ENCODE data around the gene MOGAT3. TPM values are rescaled to one million over a fixed set of nuclear protein-coding genes. Genes with fewer than 3 reads are reported as not detected.

Gene MOGAT3, protein sequence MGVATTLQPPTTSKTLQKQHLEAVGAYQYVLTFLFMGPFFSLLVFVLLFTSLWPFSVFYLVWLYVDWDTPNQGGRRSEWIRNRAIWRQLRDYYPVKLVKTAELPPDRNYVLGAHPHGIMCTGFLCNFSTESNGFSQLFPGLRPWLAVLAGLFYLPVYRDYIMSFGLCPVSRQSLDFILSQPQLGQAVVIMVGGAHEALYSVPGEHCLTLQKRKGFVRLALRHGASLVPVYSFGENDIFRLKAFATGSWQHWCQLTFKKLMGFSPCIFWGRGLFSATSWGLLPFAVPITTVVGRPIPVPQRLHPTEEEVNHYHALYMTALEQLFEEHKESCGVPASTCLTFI
- not detected for polyA plus RNA-seq (2013, experiment 1 of 4)
- polyA plus RNA-seq (2013, experiment 2 of 4) = not detected
- not detected for polyA plus RNA-seq (2013, experiment 3 of 4)
- polyA plus RNA-seq (2013, experiment 4 of 4) = not detected

DNA sequence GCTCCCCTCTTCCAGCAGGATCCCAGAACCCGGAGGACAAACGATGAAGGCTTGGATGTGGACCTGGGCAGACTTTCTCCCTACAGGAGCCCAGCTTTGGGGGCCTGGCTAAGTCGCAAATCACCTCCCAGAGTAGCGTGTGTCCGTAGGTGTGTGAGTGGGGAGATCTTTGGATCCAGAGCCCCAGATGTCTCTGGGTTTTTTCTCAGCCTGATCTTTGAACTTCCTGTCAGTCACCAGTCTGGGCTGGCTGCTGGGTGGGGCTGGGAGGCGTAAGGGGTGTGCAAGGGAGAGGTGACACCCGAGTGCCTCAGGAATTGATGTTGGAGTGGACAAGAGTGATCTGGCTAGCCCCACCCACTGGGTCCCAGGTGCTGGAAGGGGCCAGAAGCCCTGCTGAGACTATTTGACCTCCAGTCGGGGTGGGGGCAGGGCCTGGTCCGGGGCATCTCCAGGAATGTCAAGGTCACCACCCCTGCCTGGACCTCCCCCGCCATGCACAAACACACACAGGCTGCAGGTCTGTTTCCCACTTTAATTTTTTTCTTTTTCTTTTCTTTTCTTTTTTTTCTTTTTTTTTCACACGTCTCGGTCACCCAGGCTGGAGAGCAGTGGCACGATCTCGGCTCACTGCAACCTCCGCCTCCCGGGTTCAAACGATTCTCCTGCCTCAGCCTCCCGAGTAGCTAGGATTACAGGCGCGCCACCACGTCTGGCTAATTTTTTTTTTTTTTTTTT, at the start of gene MOGAT3:
MOGAT3 (minus strand) TSS at position 175 of the 738 bp plus-strand sequence. CDS start 182 bp downstream, outside the sequence.
- H3K27me3 ChIP-seq (ENCODE audit: control insufficient read depth, insufficient read depth, low read length, poor library complexity, severe bottlenecking) = peaks cover 36% of the 10 kb centered on the region
- 65% methylated on average over 21 of the region's 21 CpGs for WGBS, 2 experiments
- no peak within 1 kb of the TSS for H3K27ac ChIP-seq (ENCODE audit: insufficient read depth, low read depth, low read length, poor library complexity, severe bottlenecking)
- H3K4me3 ChIP-seq (ENCODE audit: insufficient read depth, low read depth, low read length) = no peak within 1 kb of the TSS
- no peaks in the 10 kb centered on the region for H3K36me3 ChIP-seq (ENCODE audit: control insufficient read depth, insufficient read depth, low read length)
- H3K4me1 ChIP-seq (ENCODE audit: control insufficient read depth, insufficient read depth, low read length) = no peaks in the 10 kb centered on the region
- H3K9me3 ChIP-seq (ENCODE audit: control insufficient read depth, low read length) = no peaks in the 10 kb centered on the region

DNA sequence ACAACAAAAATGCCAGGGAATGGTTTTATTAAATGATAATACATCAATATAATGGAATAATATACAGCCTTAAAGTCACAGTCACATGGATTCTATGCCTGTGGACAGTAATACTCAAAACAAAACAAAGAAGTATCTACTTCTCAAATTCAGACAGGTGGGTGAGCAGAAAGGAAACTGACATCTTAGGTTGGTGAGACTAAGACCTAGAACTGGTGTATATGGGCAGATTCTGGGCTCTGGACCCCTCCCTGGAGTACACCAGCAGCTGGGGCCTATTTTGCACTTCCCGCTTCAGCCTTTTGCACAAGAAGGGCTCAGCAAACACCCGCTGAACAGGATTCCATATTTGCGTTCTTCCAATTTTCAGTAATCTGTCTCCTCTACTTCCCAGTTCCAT, 49.5 kb upstream of the MOGAT3 start:
- Histone ChIP-seq H3K27ac (ENCODE audit: insufficient read depth, low read depth, low read length, poor library complexity, severe bottlenecking) (no peak overlapping the region), H3K9me3 (ENCODE audit: control insufficient read depth, low read length) (no peaks in the 10 kb centered on the region), H3K4me3 (ENCODE audit: insufficient read depth, low read depth, low read length) (no peak overlapping the region), H3K36me3 (ENCODE audit: control insufficient read depth, insufficient read depth, low read length) (no peaks in the 10 kb centered on the region), H3K27me3 (ENCODE audit: control insufficient read depth, insufficient read depth, low read length, poor library complexity, severe bottlenecking) (no peaks in the 10 kb centered on the region), H3K4me1 (ENCODE audit: control insufficient read depth, insufficient read depth, low read length) (peaks cover 5% of the 10 kb centered on the region)
- 95 to 97% methylated on average over 3 of the region's 3 CpGs for WGBS, 2 experiments

DNA sequence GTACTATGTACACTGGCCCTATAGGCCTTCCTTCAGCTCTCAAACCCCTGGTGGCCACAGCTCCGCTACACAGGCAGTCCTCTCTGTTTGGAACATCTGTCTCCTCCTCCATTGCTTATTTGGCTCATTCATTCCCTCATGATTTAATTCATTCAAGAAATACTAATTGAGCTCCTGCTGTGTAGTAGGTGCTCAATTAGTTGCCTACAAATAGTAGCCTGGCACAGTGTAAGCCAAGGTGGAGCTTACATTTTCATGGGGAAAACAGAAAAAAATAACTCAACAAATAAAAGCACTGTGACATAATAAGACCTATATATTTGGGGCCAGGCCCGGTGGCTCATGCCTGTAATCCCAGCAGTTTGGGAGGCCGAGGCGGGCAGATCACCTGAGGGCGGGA, 47.4 kb upstream of the MOGAT3 start:
- Histone ChIP-seq H3K27ac (ENCODE audit: insufficient read depth, low read depth, low read length, poor library complexity, severe bottlenecking) (no peak overlapping the region), H3K36me3 (ENCODE audit: control insufficient read depth, insufficient read depth, low read length) (no peaks in the 10 kb centered on the region), H3K4me3 (ENCODE audit: insufficient read depth, low read depth, low read length) (no peak overlapping the region), H3K9me3 (ENCODE audit: control insufficient read depth, low read length) (no peaks in the 10 kb centered on the region), H3K27me3 (ENCODE audit: control insufficient read depth, insufficient read depth, low read length, poor library complexity, severe bottlenecking) (no peaks in the 10 kb centered on the region), H3K4me1 (ENCODE audit: control insufficient read depth, insufficient read depth, low read length) (peaks cover 5% of the 10 kb centered on the region)
- WGBS, 2 experiments = 89% methylated on average over 5 of the region's 5 CpGs

DNA sequence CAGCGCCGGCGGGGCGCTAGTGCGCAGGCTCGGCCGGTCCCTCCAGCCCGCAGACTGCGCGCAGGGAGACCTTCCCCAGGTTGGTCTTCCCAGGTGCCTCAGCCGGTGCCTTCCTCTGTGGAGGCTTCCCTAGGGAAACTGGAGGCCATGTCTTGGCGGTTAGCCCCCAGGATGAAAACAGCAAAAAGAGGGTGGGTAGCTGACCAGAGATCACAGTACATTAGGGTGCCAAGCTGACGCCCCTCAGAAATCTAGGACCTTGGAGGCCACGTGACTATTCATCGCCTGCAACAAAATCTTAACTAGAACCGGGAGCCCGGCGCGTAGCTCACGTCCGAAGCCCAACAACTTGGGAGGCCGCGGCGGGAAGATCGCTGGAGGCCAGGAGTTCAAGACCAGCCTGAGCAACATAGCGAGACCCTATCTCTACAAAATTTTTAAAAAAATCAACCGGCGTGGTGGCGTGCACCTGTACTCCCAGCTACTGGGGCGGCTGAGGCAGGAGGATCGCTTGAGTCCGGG, 44.4 kb upstream of the MOGAT3 start:
- Histone ChIP-seq H3K4me1 (ENCODE audit: control insufficient read depth, insufficient read depth, low read length) (no peaks in the 10 kb centered on the region), H3K36me3 (ENCODE audit: control insufficient read depth, insufficient read depth, low read length) (no peaks in the 10 kb centered on the region), H3K27me3 (ENCODE audit: control insufficient read depth, insufficient read depth, low read length, poor library complexity, severe bottlenecking) (no peaks in the 10 kb centered on the region), H3K27ac (ENCODE audit: insufficient read depth, low read depth, low read length, poor library complexity, severe bottlenecking) (no peak overlapping the region), H3K4me3 (ENCODE audit: insufficient read depth, low read depth, low read length) (peak overlapping the region; percentile 100), H3K9me3 (ENCODE audit: control insufficient read depth, low read length) (no peaks in the 10 kb centered on the region)
- WGBS, 2 experiments = 53 to 55% methylated on average over 32 of the region's 32 CpGs

DNA sequence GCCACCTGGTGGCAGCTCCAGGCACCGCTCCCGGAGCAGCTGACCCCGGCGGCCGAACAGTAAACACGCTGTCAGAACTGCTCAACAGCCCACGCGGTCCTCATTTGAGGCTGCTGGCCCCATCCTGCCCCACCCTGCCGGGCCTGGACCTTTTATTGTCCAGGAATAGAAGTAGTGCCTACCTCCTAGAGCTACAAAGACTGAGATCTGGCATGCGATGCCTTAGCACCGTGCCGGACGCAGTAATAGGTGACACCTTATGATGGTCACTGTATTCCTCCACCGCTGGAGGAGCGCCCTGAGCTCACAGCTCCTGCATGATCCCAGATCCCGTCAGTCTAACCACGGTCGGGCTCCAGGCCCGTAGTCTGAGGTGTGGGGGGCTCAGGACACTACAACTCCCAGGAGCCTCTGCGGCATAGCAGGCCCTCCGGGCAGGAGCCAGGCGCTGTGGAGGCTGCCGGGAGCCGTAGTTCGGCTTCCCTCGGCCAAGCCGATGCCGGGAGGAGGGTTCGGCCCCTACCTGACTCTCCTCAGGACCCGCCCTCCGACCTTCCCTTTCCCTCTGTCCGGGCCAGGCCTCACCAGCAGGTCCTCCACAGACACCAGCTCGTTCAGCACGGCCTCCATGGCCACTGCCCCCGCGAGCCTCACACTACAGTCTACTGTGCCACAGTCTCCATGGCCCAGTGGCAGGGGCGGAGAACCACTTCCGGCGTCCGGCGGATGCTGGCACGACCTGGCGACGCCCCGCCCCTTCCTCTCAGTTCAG, 43.7 kb upstream of the MOGAT3 start, which contains the start of gene FIS1:
FIS1 (minus strand) TSS at position 707 of the 772 bp plus-strand sequence; CDS start at position 630, 77 bp downstream.
- Histone ChIP-seq H3K4me1 (ENCODE audit: control insufficient read depth, insufficient read depth, low read length) (no peaks in the 10 kb centered on the region), H3K9me3 (ENCODE audit: control insufficient read depth, low read length) (no peaks in the 10 kb centered on the region), H3K27me3 (ENCODE audit: control insufficient read depth, insufficient read depth, low read length, poor library complexity, severe bottlenecking) (no peaks in the 10 kb centered on the region), H3K4me3 (ENCODE audit: insufficient read depth, low read depth, low read length) (peak within 1 kb of the TSS; percentile 100), H3K27ac (ENCODE audit: insufficient read depth, low read depth, low read length, poor library complexity, severe bottlenecking) (peak within 1 kb of the TSS; percentile 22), H3K36me3 (ENCODE audit: control insufficient read depth, insufficient read depth, low read length) (no peaks in the 10 kb centered on the region)
- 0 to 1% methylated on average over 45 of the region's 45 CpGs for WGBS, 2 experiments

DNA sequence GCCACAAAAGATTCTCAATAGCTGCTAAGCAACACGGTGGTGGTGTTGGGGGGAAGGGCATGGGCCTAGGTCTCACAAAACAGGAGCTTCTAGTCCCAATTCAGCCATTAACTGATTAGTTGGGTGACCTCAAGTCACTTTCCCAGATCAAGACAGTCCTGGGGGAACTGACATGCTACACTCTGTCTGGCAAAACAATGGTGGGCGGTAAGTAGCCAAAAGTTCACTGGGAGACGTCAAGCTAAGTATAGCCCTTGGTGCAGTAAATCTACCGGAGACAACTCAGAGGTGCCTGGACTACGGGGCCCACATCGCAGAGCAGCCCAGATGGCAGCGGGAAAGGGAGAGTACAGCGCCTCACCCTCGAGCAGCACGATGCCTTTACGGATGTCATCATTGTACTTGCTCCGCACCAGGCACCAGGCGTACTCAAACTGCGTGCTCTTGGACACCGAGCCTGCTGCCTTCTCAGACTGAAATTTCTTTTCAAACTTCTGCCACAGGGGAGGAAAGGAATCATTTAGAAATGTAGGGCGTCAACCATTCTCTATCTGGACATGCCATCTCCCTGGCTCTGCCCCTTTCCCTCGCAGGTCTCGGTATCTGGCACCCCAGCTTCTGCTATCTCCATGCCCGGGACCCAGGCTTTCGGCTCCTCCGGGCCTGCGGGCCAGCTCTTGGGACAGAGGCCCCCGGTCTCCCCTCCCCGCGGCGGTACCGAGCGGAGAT, 43.0 kb upstream of the MOGAT3 start:
- Histone ChIP-seq H3K36me3 (ENCODE audit: control insufficient read depth, insufficient read depth, low read length) (no peaks in the 10 kb centered on the region), H3K27me3 (ENCODE audit: control insufficient read depth, insufficient read depth, low read length, poor library complexity, severe bottlenecking) (no peaks in the 10 kb centered on the region), H3K4me3 (ENCODE audit: insufficient read depth, low read depth, low read length) (peak overlapping the region; percentile 100), H3K9me3 (ENCODE audit: control insufficient read depth, low read length) (no peaks in the 10 kb centered on the region), H3K4me1 (ENCODE audit: control insufficient read depth, insufficient read depth, low read length) (peaks cover under 1% of the 10 kb centered on the region), H3K27ac (ENCODE audit: insufficient read depth, low read depth, low read length, poor library complexity, severe bottlenecking) (no peak overlapping the region)
- WGBS, 2 experiments = 49 to 52% methylated on average over 28 of the region's 28 CpGs

DNA sequence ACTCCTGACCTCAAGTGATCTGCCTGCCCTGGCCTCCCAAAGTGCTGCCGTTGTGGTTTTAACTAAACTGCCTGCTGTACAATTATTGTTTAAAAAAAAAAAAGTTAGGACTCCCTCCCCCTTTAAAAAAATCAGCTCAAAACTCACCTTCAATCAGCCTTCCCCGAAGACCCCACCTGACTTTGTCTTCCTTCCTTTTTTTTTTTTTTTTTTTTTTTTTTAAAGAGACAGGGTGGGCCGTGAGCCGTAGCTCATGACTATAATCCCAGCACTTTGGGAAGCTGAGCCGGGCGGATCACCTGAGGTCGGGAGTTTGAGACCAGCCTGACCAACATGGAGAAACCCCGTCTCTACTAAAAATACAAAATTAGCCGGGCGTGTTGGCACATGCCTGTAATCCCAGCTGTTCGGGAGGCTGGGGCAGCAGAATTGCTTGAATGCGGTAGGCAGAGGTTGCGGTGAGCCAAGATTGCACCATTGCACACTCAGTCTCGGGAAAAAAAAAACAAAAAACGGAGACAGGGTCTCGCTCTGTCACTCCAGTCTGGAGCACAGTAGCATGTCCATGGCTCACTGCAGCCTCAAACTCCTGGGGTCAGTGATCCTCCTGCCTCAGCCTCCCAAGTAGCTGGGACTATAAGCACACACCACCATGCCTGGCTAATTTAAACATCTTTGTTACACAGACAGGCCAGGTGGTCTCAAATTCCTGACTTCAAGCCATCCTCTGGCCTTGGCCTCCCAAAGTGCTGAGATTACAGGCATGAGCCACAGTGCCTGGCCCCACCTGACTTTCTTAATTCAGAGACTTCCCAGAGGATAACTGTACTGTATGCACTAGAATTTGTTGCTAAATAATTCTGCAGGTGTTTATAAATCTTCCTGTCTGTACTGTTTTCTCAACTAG, 40.9 kb upstream of the MOGAT3 start:
- WGBS, 2 experiments = 91 to 95% methylated on average over 16 of the region's 16 CpGs
- H3K4me3 ChIP-seq (ENCODE audit: insufficient read depth, low read depth, low read length) = no peak overlapping the region
- no peaks in the 10 kb centered on the region for H3K27me3 ChIP-seq (ENCODE audit: control insufficient read depth, insufficient read depth, low read length, poor library complexity, severe bottlenecking)
- no peaks in the 10 kb centered on the region for H3K9me3 ChIP-seq (ENCODE audit: control insufficient read depth, low read length)
- no peak overlapping the region for H3K27ac ChIP-seq (ENCODE audit: insufficient read depth, low read depth, low read length, poor library complexity, severe bottlenecking)
- peaks cover 4% of the 10 kb centered on the region for H3K36me3 ChIP-seq (ENCODE audit: control insufficient read depth, insufficient read depth, low read length)
- peaks cover 8% of the 10 kb centered on the region for H3K4me1 ChIP-seq (ENCODE audit: control insufficient read depth, insufficient read depth, low read length)

DNA sequence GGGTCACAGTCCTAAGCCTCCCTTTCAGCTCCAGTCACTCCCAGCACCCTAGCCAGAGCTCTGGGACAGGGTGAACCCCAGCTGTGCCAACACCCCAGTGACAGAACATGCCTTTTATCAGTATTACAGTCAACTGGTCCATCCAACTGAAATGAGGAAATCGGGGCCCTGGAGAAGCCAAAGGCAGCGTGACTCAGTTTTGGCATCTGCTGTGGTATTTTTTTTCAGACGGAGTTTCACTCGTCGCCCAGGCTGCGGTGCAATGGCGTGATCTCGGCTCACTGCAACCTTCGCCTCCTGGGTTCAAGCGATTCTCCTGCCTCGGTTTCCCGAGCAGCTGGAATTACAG, 40.2 kb upstream of the MOGAT3 start:
- 95 to 96% methylated on average over 12 of the region's 12 CpGs for WGBS, 2 experiments
- Histone ChIP-seq H3K4me3 (ENCODE audit: insufficient read depth, low read depth, low read length) (no peak overlapping the region), H3K27me3 (ENCODE audit: control insufficient read depth, insufficient read depth, low read length, poor library complexity, severe bottlenecking) (no peaks in the 10 kb centered on the region)

More for the DNA sequence above, 40.2 kb upstream of the MOGAT3 start:
- Histone ChIP-seq H3K9me3 (ENCODE audit: control insufficient read depth, low read length) (no peaks in the 10 kb centered on the region), H3K36me3 (ENCODE audit: control insufficient read depth, insufficient read depth, low read length) (peaks cover 4% of the 10 kb centered on the region), H3K4me1 (ENCODE audit: control insufficient read depth, insufficient read depth, low read length) (peaks cover 8% of the 10 kb centered on the region), H3K27ac (ENCODE audit: insufficient read depth, low read depth, low read length, poor library complexity, severe bottlenecking) (no peak overlapping the region)
